Medulla oblongata (tissue), 1 donor: ENCODE results near the gene NCAPG2.
"Not testable (repeated sequence)": the region's sequence is repeated elsewhere in the genome, so short reads cannot be mapped to it uniquely, and the experiment has no call there.

Experiments used
- DNase-seq: peaks from one replicate; pipeline ENCODE4 v3.0.0-alpha.2; 2015; ENCODE audit errors: extremely low spot score

The NCAPG2 gene

GRCh38 chr7:158626289-158626688 is 78.3 kb downstream of the NCAPG2 start:
- not testable (repeated sequence) for DNase-seq

GRCh38 chr7:158623241-158623640 is 81.4 kb downstream of the NCAPG2 start:
- DNase-seq, result no peak

- no peak for DNase-seq
These were observed 83.7 kb downstream of the NCAPG2 start for GRCh38 chr7:158620839-158621441.

- DNase-seq, result no peak
These were observed 84.2 kb downstream of the NCAPG2 start for GRCh38 chr7:158620418-158620817.

- DNase-seq, result no peak
These were observed 85.9 kb downstream of the NCAPG2 start for GRCh38 chr7:158618745-158619140.

GRCh38 chr7:158617737-158618128 is 86.9 kb downstream of the NCAPG2 start:
- no peak for DNase-seq

GRCh38 chr7:158616050-158616449 is 88.6 kb downstream of the NCAPG2 start:
- DNase-seq, result no peak

- DNase-seq, result no peak
These were observed 89.9 kb downstream of the NCAPG2 start for GRCh38 chr7:158614700-158615099.

- DNase-seq, result no peak
These were observed 91.1 kb downstream of the NCAPG2 start for GRCh38 chr7:158613481-158613880.

- no peak for DNase-seq
These were observed 92.1 kb downstream of the NCAPG2 start for GRCh38 chr7:158612546-158612945.

GRCh38 chr7:158611541-158611940 is 93.1 kb downstream of the NCAPG2 start:
- DNase-seq, result no peak

- DNase-seq, result no peak
These were observed 95.2 kb downstream of the NCAPG2 start for GRCh38 chr7:158609313-158609974.

- DNase-seq, result no peak
These were observed 97.0 kb downstream of the NCAPG2 start for GRCh38 chr7:158607563-158607962.

GRCh38 chr7:158606671-158607424 is 97.8 kb downstream of the NCAPG2 start:
- no peak for DNase-seq

- no peak for DNase-seq
These were observed 98.5 kb downstream of the NCAPG2 start for GRCh38 chr7:158606129-158606528.

- no peak for DNase-seq
These were observed 100.5 kb downstream of the NCAPG2 start for GRCh38 chr7:158603773-158604755.

- DNase-seq, result no peak
These were observed 101.5 kb downstream of the NCAPG2 start for GRCh38 chr7:158602905-158603772.

- no peak for DNase-seq
These were observed 102.6 kb downstream of the NCAPG2 start for GRCh38 chr7:158602041-158602440.

GRCh38 chr7:158601090-158601489 is 103.5 kb downstream of the NCAPG2 start:
- DNase-seq, result no peak

GRCh38 chr7:158596745-158597144 is 107.9 kb downstream of the NCAPG2 start:
- DNase-seq, result no peak

GRCh38 chr7:158596309-158596708 is 108.3 kb downstream of the NCAPG2 start:
- no peak for DNase-seq
